ENCODE results near the gene CIROP. TPM values are rescaled to one million over a fixed set of nuclear protein-coding genes. Genes with fewer than 3 reads are reported as not detected.

CIROP gene
- total RNA-seq, 4 donors from 2014 or later, result not detected

- no peak for DNase-seq (ENCODE audit: low spot score in 2 of 2)
- H3K36me3 ChIP-seq, result peaks cover 7% of the 10 kb centered on the region
- 80% methylated on average over 16 of the region's 17 CpGs for WGBS
- H3K27me3 ChIP-seq, result no peaks in the 10 kb centered on the region
- peaks cover 20% of the 10 kb centered on the region for H3K4me1 ChIP-seq
- no peak overlapping the region for H3K4me3 ChIP-seq
- no peak overlapping the region for H3K27ac ChIP-seq
- no peaks in the 10 kb centered on the region for H3K9me3 ChIP-seq
- no peak for TF ChIP-seq POLR2A (IDR thresholded peaks at IDR 0.05)
- TF ChIP-seq CTCF (IDR thresholded peaks at IDR 0.05), result no peak
These were observed 50.6 kb downstream of the CIROP start for GRCh38 chr14:23054000-23054811.

GRCh38 chr14:23053426-23053825 is 51.4 kb downstream of the CIROP start:
- no peak overlapping the region for H3K4me3 ChIP-seq
- 99% methylated on average over 8 of the region's 10 CpGs for WGBS
- H3K4me1 ChIP-seq, result peaks cover 20% of the 10 kb centered on the region
- no peaks in the 10 kb centered on the region for H3K9me3 ChIP-seq
- no peaks in the 10 kb centered on the region for H3K36me3 ChIP-seq
- no peaks in the 10 kb centered on the region for H3K27me3 ChIP-seq
- no peak for TF ChIP-seq POLR2A (IDR thresholded peaks at IDR 0.05)
- TF ChIP-seq EP300 (IDR thresholded peaks at IDR 0.05), result no peak
- no peak for TF ChIP-seq CTCF (IDR thresholded peaks at IDR 0.05)
- no peak for TF ChIP-seq POLR2AphosphoS5 (IDR thresholded peaks at IDR 0.05)
- no peak for DNase-seq (ENCODE audit: low spot score in 2 of 2)
- H3K27ac ChIP-seq, result no peak overlapping the region

GRCh38 chr14:23052671-23053070 is 52.1 kb downstream of the CIROP start:
- no peak overlapping the region for H3K4me3 ChIP-seq
- H3K36me3 ChIP-seq, result no peaks in the 10 kb centered on the region
- no peak overlapping the region for H3K27ac ChIP-seq
- H3K9me3 ChIP-seq, result no peaks in the 10 kb centered on the region
- WGBS, result 74% methylated on average over 3 of the region's 3 CpGs
- TF ChIP-seq EP300 (IDR thresholded peaks at IDR 0.05), result no peak
- no peak for TF ChIP-seq CTCF (IDR thresholded peaks at IDR 0.05)
- TF ChIP-seq POLR2A (IDR thresholded peaks at IDR 0.05), result no peak
- TF ChIP-seq POLR2AphosphoS5 (IDR thresholded peaks at IDR 0.05), result no peak
- no peaks in the 10 kb centered on the region for H3K27me3 ChIP-seq
- H3K4me1 ChIP-seq, result peaks cover 15% of the 10 kb centered on the region
- peak in 1 of 2 donors; percentile 26 for DNase-seq (ENCODE audit: low spot score in 2 of 2)

- 47% methylated on average over 7 of the region's 14 CpGs for WGBS
- TF ChIP-seq CTCF (IDR thresholded peaks at IDR 0.05) (peak in 1 of 2 donors; percentile 38), POLR2A (IDR thresholded peaks at IDR 0.05) (no peak)
- no peak for DNase-seq (ENCODE audit: low spot score in 2 of 2)
- no peak overlapping the region for H3K4me3 ChIP-seq
- no peak overlapping the region for H3K27ac ChIP-seq
- H3K27me3 ChIP-seq, result no peaks in the 10 kb centered on the region
- H3K4me1 ChIP-seq, result peaks cover 15% of the 10 kb centered on the region
- H3K36me3 ChIP-seq, result no peaks in the 10 kb centered on the region
- H3K9me3 ChIP-seq, result no peaks in the 10 kb centered on the region
These were observed 52.6 kb downstream of the CIROP start for GRCh38 chr14:23052182-23052623.

GRCh38 chr14:23051141-23052057 is 53.4 kb downstream of the CIROP start:
- DNase-seq (ENCODE audit: low spot score in 2 of 2), result no peak
- 81% methylated on average over 5 of the region's 5 CpGs for WGBS
- H3K4me1 ChIP-seq, result peaks cover 7% of the 10 kb centered on the region
- H3K36me3 ChIP-seq, result no peaks in the 10 kb centered on the region
- H3K27ac ChIP-seq, result no peak overlapping the region
- H3K4me3 ChIP-seq, result no peak overlapping the region
- H3K27me3 ChIP-seq, result no peaks in the 10 kb centered on the region
- no peaks in the 10 kb centered on the region for H3K9me3 ChIP-seq
- TF ChIP-seq POLR2A (IDR thresholded peaks at IDR 0.05), result no peak
- TF ChIP-seq EP300 (IDR thresholded peaks at IDR 0.05), result no peak
- no peak for TF ChIP-seq CTCF (IDR thresholded peaks at IDR 0.05)
- TF ChIP-seq POLR2AphosphoS5 (IDR thresholded peaks at IDR 0.05), result no peak

Measured in suprapubic skin (tissue), 4 donors.